B cell (primary cell): ENCODE data around the gene ZMAT3. TPM values are rescaled to one million over a fixed set of nuclear protein-coding genes. Genes with fewer than 3 reads are reported as not detected.
A peak's percentile ranks its signal among the peaks of the same experiment; 100 is the strongest.

Source experiments
- ATAC-seq: fragments of 200-7000 bp; cut with Tn5 transposase; one replicate; pipeline ENCODE4 v1.10.0; 2021; ENCODE audit warnings: low read depth, mild to moderate bottlenecking, moderate number of reproducible peaks, moderate library complexity
- CTCF ChIA-PET: fragments of 350-600 bp; sonication (Branson Sonifier 250); formaldehyde crosslinking; loops from one replicate; lab custom pipeline; 2021; ENCODE audit warnings: antibody characterized with exemption, inconsistent platforms; lab: Charles Lee
- POLR2A ChIA-PET: fragments of 350-600 bp; sonication (Branson Sonifier 250); formaldehyde crosslinking; loops from one replicate; lab custom pipeline; 2021; ENCODE audit warnings: antibody characterized with exemption; lab: Charles Lee
- DNase-seq: peaks from one replicate; pipeline ENCODE4 v3.0.0; 2013
- H2AFZ ChIP-seq: 2 replicates; pipeline ENCODE4 v1.6.1; 2012; ENCODE audit warnings: mild to moderate bottlenecking, low read depth, low read length; ENCODE audit not compliant: insufficient read depth, poor library complexity, severe bottlenecking
- H3K27ac ChIP-seq, 2 donors: 1 replicate in 1 of 2; 2 replicates in 1 of 2; pipeline ENCODE4 v1.5.1; 2012 to 2013; ENCODE audit warnings: low read length in 2 of 2, mild to moderate bottlenecking in 2 of 2, moderate library complexity in 1 of 2
- H3K27me3 ChIP-seq, 4 experiments: fragments of 200-600 bp in 1 of 4; sonication (generic) in 1 of 4; replicated peaks in 1 of 4; 1 replicate in 2 of 4; 2 replicates in 2 of 4; pipeline versions ENCODE4 v1.6.1 to v1.7.0; 2013 to 2016; ENCODE audit warnings: low read length in 3 of 4, mild to moderate bottlenecking in 2 of 4, mixed read lengths in 1 of 4, moderate library complexity in 1 of 4; ENCODE audit not compliant: insufficient read depth in 4 of 4, control insufficient read depth in 3 of 4; ENCODE audit errors: control extremely low read depth in 1 of 4
- H3K36me3 ChIP-seq, 2 experiments: replicated peaks in 1 of 2; 1 replicate in 1 of 2; 2 replicates in 1 of 2; pipeline versions ENCODE4 v1.6.1 to v1.7.1; 2013; ENCODE audit warnings: low read length in 1 of 2; ENCODE audit not compliant: insufficient read depth in 2 of 2, control insufficient read depth in 1 of 2; ENCODE audit errors: control extremely low read depth in 1 of 2, extremely low read depth in 1 of 2
- H3K4me1 ChIP-seq, 2 donors: fragments of 200-600 bp in 1 of 2; sonication (generic) in 1 of 2; 1 replicate in 1 of 2; 2 replicates in 1 of 2; pipeline versions ENCODE4 v1.5.1 to v1.6.1; 2013 to 2017; ENCODE audit warnings: low read length in 2 of 2; ENCODE audit not compliant: control insufficient read depth in 2 of 2, insufficient read depth in 2 of 2
- H3K4me2 ChIP-seq: replicated peaks from 2 replicates; pipeline ENCODE3; 2012; ENCODE audit warnings: mild to moderate bottlenecking, low read depth, low read length; ENCODE audit not compliant: poor library complexity, severe bottlenecking
- H3K4me3 ChIP-seq, 5 experiments: fragments of 200-600 bp in 1 of 5; sonication (generic) in 1 of 5; 1 replicate in 3 of 5; 2 replicates in 2 of 5; pipeline versions ENCODE4 v1.5.1 to v1.7.0; 2011 to 2016; ENCODE audit warnings: low read length in 4 of 5, mild to moderate bottlenecking in 4 of 5, low read depth in 2 of 5, control low read depth in 1 of 5, moderate library complexity in 1 of 5; ENCODE audit not compliant: insufficient read depth in 1 of 5; ENCODE audit errors: control extremely low read depth in 1 of 5, extremely low read depth in 1 of 5
- H3K79me2 ChIP-seq: fragments of 200-600 bp; sonication (generic); one replicate; pipeline ENCODE4 v1.6.0; 2016; ENCODE audit warnings: low read length; ENCODE audit not compliant: control insufficient read depth, insufficient read depth
- H3K9ac ChIP-seq: fragments of 200-600 bp; sonication (generic); 2 replicates; pipeline ENCODE4 v1.6.1; 2017; ENCODE audit warnings: mild to moderate bottlenecking, low read length, moderate library complexity
- H3K9me3 ChIP-seq, 3 donors: one replicate each; pipeline versions ENCODE4 v1.6.1 to v1.7.1; 2013; ENCODE audit warnings: low read length in 2 of 3; ENCODE audit not compliant: control insufficient read depth in 2 of 3, insufficient read depth in 1 of 3; ENCODE audit errors: control extremely low read depth in 1 of 3
- H4K20me1 ChIP-seq: 2 replicates; pipeline ENCODE4 v1.6.0; 2012; ENCODE audit warnings: mild to moderate bottlenecking, low read length; ENCODE audit not compliant: insufficient read depth, control insufficient read depth, poor library complexity, severe bottlenecking
- H3K27ac Mint-ChIP-seq: one replicate; pipeline ENCODE4 v1.8.0; 2021; ENCODE audit warnings: mixed read lengths
- H3K27me3 Mint-ChIP-seq: one replicate; pipeline ENCODE4 v1.8.0; 2021; ENCODE audit warnings: mixed read lengths
- H3K4me1 Mint-ChIP-seq: one replicate; pipeline ENCODE4 v1.8.0; 2021; ENCODE audit warnings: mixed read lengths
- H3K4me3 Mint-ChIP-seq: one replicate; pipeline ENCODE4 v1.8.0; 2021; ENCODE audit warnings: mixed read lengths
- H3K9me3 Mint-ChIP-seq: one replicate; pipeline ENCODE4 v1.8.0; 2022; ENCODE audit warnings: mixed read lengths; ENCODE audit not compliant: insufficient read depth
- CTCF ChIP-seq: fragments of 200-600 bp; IDR thresholded peaks from one replicate; pipeline ENCODE4 v1.8.0; 2022; ENCODE audit warnings: antibody characterized with exemption, mild to moderate bottlenecking
- EZH2 ChIP-seq: IDR thresholded peaks from 2 replicates; pipeline ENCODE4 v1.6.1; 2012; ENCODE audit warnings: borderline replicate concordance, low read depth, mild to moderate bottlenecking, moderate library complexity, low read length; ENCODE audit not compliant: insufficient read depth, poor library complexity, severe bottlenecking
- WGBS: methylation state at CpG from one replicate; pipeline ENCODE4 v1.1.5; 2013; ENCODE audit warnings: missing lambda C conversion rate; ENCODE audit not compliant: insufficient coverage; 5-methylcytosine and 5-hydroxymethylcytosine counted together
- intact Hi-C: fragments of 100-400 bp; cut with micrococcal nuclease; formaldehyde crosslinking; loops from one replicate; pipeline ENCODE4 v1.10.0; 2022
- polyA plus RNA-seq: library from polyadenylated mRNA; depleted of rRNA; stranded (reverse); fragments of >200 nt; gene quantifications from 2 replicates; pipeline ENCODE4 v1.2.3, GENCODE V29; 2012
- small RNA-seq: library from RNA; depleted of rRNA; stranded (forward); fragments of <200 nt; gene quantifications from one replicate; pipeline ENCODE3, GENCODE V24; 2012; ENCODE audit warnings: low replicate concordance, low read depth; ENCODE audit not compliant: insufficient read length
- total RNA-seq, 2 donors: library from RNA; stranded (reverse); fragments of 120-200 nt in 1 of 2; gene quantifications; 1 replicate in 1 of 2; 2 replicates in 1 of 2; pipeline versions ENCODE4 v1.2.3 to v1.2.4, GENCODE V29; 2013 to 2022

ZMAT3 gene
- total and polyA plus RNA-seq, 2 donors (not counting 1 experiment from before 2014, with no cell fraction given), result 3.6 to 19.5 TPM

GRCh38 chr3:178971614-178972013 lies 100.0 kb downstream of the ZMAT3 start:
- Mint-ChIP-seq H3K4me3 (no peak overlapping the region), H3K9me3 (peaks cover 6% of the 10 kb centered on the region), H3K27me3 (no peaks in the 10 kb centered on the region), H3K27ac (no peak overlapping the region), H3K4me1 (peaks cover 33% of the 10 kb centered on the region)
- Histone ChIP-seq H3K36me3 (no peaks in the 10 kb centered on the region), H3K27me3 (no peaks in the 10 kb centered on the region), H3K79me2 (no peaks in the 10 kb centered on the region), H4K20me1 (no peaks in the 10 kb centered on the region), H3K4me3 (no peak overlapping the region), H3K4me2 (no peak overlapping the region), H3K27ac (no peak overlapping the region), H3K4me1 (peaks cover 32% of the 10 kb centered on the region in 2 donors), H2AFZ (no peak overlapping the region), H3K9me3 (peaks cover 2 to 14% (median 12%) of the 10 kb centered on the region in 3 donors), H3K9ac (no peak overlapping the region)
- WGBS, result 43% methylated on average over 1 of the region's 1 CpG
- intact Hi-C loops, result no loop called here
- POLR2A ChIA-PET, result no interaction called here
- DNase-seq, result no peak
- CTCF ChIA-PET, result no interaction called here
- no peak for ATAC-seq
- TF ChIP-seq EZH2, result no peak
- TF ChIP-seq CTCF, result no peak

- Histone ChIP-seq H3K4me3 (no peak overlapping the region), H3K4me1 (peaks cover 36 to 38% of the 10 kb centered on the region in 2 donors), H3K9ac (no peak overlapping the region), H3K79me2 (no peaks in the 10 kb centered on the region), H4K20me1 (no peaks in the 10 kb centered on the region), H3K9me3 (peaks cover 2 to 9% (median 8%) of the 10 kb centered on the region in 3 donors), H3K4me2 (peak overlapping the region; percentile 64), H2AFZ (peak overlapping the region; percentile 71), H3K27ac (peak overlapping the region; percentile 50 to 79), H3K36me3 (no peaks in the 10 kb centered on the region), H3K27me3 (no peaks in the 10 kb centered on the region)
- POLR2A ChIA-PET, result interaction anchor here (0.6 kb wide), 1 partner anchor 179 kb away, joined by 11 read pairs; no protein-coding TSS in a partner anchor
- peaks cover 40% of the 10 kb centered on the region for H3K4me1 Mint-ChIP-seq
- 15% methylated on average over 3 of the region's 5 CpGs for WGBS
- peak overlapping the region; percentile 62 for H3K27ac Mint-ChIP-seq
- TF ChIP-seq EZH2, result no peak
- peaks cover 4% of the 10 kb centered on the region for H3K9me3 Mint-ChIP-seq
- intact Hi-C loops, result loop anchor here (10.0 kb wide), 1 partner anchor 76 kb away; no protein-coding TSS in a partner anchor
- ATAC-seq (peak; percentile 80), DNase-seq (peak; percentile 60)
- no peaks in the 10 kb centered on the region for H3K27me3 Mint-ChIP-seq
- CTCF ChIA-PET, result no interaction called here
- H3K4me3 Mint-ChIP-seq, result peak overlapping the region; percentile 38
Measured at GRCh38 chr3:178969004-178969700, 102.5 kb downstream of the ZMAT3 start.

Small RNA genes within 50 kb of the gene (small RNA-seq; reads per million reads assigned to genes)
- gene RF00019, result not detected

Other genes with a start within 250 kb of the ZMAT3 start
- 59.5 and 61.8 TPM in 2 replicates for gene PIK3CA, start 76.5 kb upstream of the ZMAT3 start, total RNA-seq
- gene PIK3CA, start 76.5 kb upstream of the ZMAT3 start, polyA plus RNA-seq, result 6.4 and 11.8 TPM in 2 replicates
- gene KCNMB3, start 179.3 kb upstream of the ZMAT3 start, total RNA-seq, result 5.7 and 6.1 TPM in 2 replicates
- 3.5 and 4.2 TPM in 2 replicates for gene KCNMB3, start 179.3 kb upstream of the ZMAT3 start, polyA plus RNA-seq